ENCODE measurements around the gene FOXP2. TPM values are rescaled to one million over a fixed set of nuclear protein-coding genes. Genes with fewer than 3 reads are reported as not detected.
"Not testable (repeated sequence)": the region's sequence is repeated elsewhere in the genome, so short reads cannot be mapped to it uniquely, and the experiment has no call there.

The FOXP2 gene
- total RNA-seq, 4 donors from 2014 or later = 42.3 to 83.7 (median 50.7) TPM

DNA sequence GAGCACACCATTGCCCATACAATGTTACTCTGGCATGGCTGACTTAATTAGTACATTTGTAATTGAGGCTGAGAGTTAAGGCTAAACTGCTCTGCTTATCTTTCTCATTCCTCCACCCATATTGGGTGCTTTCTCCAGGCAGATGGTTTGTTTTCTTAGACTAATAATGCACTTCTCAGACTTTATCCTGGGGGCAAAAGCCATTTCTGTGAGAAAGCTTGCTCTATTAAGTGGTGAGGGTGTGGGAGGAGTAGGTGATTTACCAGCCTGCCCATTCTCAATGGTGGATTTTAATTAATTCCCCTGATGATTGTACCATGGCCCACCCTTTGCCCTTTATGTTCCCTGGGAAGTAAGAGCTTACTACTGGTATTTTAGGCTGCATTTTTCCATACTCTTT, 174.8 kb downstream of the FOXP2 start:
- H3K36me3 ChIP-seq = no peaks in the 10 kb centered on the region
- no peaks in the 10 kb centered on the region for H3K27me3 ChIP-seq
- H3K9me3 ChIP-seq = no peaks in the 10 kb centered on the region
- H3K4me1 ChIP-seq = no peaks in the 10 kb centered on the region
- H3K4me3 ChIP-seq = no peak overlapping the region
- no peak overlapping the region for H3K27ac ChIP-seq
- no peak for ATAC-seq
- no peak for TF ChIP-seq POLR2A (IDR thresholded peaks at IDR 0.05)
- TF ChIP-seq, protein P1, sequence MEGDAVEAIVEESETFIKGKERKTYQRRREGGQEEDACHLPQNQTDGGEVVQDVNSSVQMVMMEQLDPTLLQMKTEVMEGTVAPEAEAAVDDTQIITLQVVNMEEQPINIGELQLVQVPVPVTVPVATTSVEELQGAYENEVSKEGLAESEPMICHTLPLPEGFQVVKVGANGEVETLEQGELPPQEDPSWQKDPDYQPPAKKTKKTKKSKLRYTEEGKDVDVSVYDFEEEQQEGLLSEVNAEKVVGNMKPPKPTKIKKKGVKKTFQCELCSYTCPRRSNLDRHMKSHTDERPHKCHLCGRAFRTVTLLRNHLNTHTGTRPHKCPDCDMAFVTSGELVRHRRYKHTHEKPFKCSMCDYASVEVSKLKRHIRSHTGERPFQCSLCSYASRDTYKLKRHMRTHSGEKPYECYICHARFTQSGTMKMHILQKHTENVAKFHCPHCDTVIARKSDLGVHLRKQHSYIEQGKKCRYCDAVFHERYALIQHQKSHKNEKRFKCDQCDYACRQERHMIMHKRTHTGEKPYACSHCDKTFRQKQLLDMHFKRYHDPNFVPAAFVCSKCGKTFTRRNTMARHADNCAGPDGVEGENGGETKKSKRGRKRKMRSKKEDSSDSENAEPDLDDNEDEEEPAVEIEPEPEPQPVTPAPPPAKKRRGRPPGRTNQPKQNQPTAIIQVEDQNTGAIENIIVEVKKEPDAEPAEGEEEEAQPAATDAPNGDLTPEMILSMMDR (IDR thresholded peaks at IDR 0.05) = no peak
- no peak for TF ChIP-seq EP300 (IDR thresholded peaks at IDR 0.05)
- no peak for TF ChIP-seq POLR2AphosphoS5 (IDR thresholded peaks at IDR 0.05)

DNA sequence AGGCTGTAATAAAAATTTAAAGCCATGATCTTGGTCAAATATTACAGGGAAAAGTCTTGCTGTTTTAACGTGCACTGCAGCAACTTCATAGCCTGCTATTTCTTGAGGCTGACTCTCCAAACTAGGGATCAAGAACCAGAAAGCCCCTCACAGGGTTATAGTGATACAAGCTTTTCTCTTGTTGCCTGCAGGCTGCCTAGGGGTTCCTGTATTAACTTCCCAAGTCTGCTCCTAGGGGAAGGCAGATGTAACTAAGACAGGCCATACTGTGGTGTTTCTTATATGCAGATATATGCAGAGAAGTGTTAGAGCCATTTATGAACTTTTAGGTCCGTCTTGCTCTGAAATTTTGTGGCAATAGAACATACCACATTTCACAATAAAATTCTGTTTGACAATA, 175.7 kb downstream of the FOXP2 start:
- no peak overlapping the region for H3K27ac ChIP-seq
- no peak overlapping the region for H3K4me3 ChIP-seq
- no peaks in the 10 kb centered on the region for H3K4me1 ChIP-seq
- H3K36me3 ChIP-seq = no peaks in the 10 kb centered on the region
- TF ChIP-seq POLR2AphosphoS5 (IDR thresholded peaks at IDR 0.05) = no peak
- TF ChIP-seq POLR2A (IDR thresholded peaks at IDR 0.05) = no peak
- TF ChIP-seq EP300 (IDR thresholded peaks at IDR 0.05) = no peak
- TF ChIP-seq, protein P1 (IDR thresholded peaks at IDR 0.05) = no peak
- no peaks in the 10 kb centered on the region for H3K27me3 ChIP-seq
- WGBS, 2 donors (ENCODE audit: low coverage in 1 of 2) = 55 to 79% methylated on average over 2 of the region's 2 CpGs
- no peak for ATAC-seq
- H3K9me3 ChIP-seq = no peaks in the 10 kb centered on the region

DNA sequence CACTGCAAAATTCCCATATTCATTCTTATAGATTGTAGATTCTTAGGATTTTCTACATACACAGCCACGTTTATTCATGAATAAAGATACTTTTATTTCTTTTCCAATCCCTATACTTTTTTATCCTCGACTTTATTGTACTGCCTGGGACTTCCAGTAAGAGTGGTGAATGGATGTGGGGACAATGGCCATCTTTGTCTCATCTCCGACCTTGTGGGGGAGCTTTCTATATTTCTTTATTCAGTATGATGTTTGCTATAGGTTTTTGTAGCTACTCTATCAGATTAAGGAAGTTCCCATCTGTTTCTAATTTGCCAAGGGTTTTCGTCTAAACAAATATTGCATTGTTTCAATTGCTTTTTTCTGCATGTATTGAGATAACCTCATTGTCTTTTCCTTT, 184.3 kb downstream of the FOXP2 start:
- Histone ChIP-seq H3K9me3 (no peaks in the 10 kb centered on the region), H3K27ac (no peak overlapping the region), H3K4me3 (no peak overlapping the region), H3K27me3 (no peaks in the 10 kb centered on the region), H3K4me1 (no peaks in the 10 kb centered on the region), H3K36me3 (no peaks in the 10 kb centered on the region)
- TF ChIP-seq, protein P1 (IDR thresholded peaks at IDR 0.05) = no peak
- TF ChIP-seq POLR2A (IDR thresholded peaks at IDR 0.05) = no peak
- TF ChIP-seq EP300 (IDR thresholded peaks at IDR 0.05) = no peak
- TF ChIP-seq POLR2AphosphoS5 (IDR thresholded peaks at IDR 0.05) = no peak
- WGBS, 2 donors (ENCODE audit: low coverage in 1 of 2) = 84 to 88% methylated on average over 4 of the region's 4 CpGs
- no peak for ATAC-seq

DNA sequence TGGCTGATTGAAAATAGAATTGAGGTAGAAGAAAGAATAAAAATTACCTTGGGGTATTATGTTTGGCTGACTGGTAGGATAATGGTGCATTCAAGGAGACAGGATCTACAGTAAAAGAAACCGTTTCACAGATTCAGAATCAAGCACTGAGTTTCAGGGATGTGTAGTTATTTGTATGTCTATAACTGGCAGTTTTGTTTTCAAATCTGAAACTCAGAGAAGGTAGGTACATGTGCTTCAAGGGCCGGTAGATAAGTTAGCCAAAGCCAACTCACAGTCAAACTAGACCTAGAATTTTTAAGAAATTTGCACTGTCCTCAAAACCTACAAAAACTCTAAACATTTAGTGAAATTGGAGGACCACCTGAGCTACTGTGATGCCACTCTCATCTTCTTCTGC, 191.5 kb downstream of the FOXP2 start:
- H3K36me3 ChIP-seq = no peaks in the 10 kb centered on the region
- H3K4me3 ChIP-seq = no peak overlapping the region
- H3K27me3 ChIP-seq = no peaks in the 10 kb centered on the region
- H3K9me3 ChIP-seq = no peaks in the 10 kb centered on the region
- no peak for ATAC-seq
- TF ChIP-seq, protein P1 (IDR thresholded peaks at IDR 0.05) = no peak
- TF ChIP-seq EP300 (IDR thresholded peaks at IDR 0.05) (no peak), POLR2AphosphoS5 (IDR thresholded peaks at IDR 0.05) (no peak), POLR2A (IDR thresholded peaks at IDR 0.05) (no peak)
- 83 to 93% methylated on average over 2 of the region's 2 CpGs for WGBS, 2 donors (ENCODE audit: low coverage in 1 of 2)
- H3K27ac ChIP-seq = no peak overlapping the region
- no peaks in the 10 kb centered on the region for H3K4me1 ChIP-seq

DNA sequence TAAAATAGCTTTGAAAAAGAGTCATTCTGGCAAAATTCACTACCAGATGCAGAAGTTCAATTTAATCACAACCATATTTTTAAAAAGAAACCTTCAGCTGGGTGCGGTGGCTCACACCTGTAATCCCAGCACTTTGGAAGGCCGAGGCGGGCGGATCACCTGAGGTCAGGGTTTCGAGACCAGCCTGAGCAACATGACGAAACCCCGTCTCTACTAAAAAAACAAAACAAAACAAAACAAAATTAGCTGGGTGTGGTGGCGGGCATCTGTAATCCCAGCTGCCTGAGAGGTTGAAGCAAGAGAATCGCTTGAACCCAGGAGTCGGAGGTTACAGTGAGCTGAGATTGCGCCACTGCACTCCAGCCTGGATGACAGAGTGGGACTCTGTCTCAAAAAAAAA, 194.2 kb downstream of the FOXP2 start:
- not testable (repeated sequence) for H3K9me3 ChIP-seq, H3K36me3 ChIP-seq, ATAC-seq, H3K4me3 ChIP-seq, H3K27me3 ChIP-seq, H3K27ac ChIP-seq, H3K4me1 ChIP-seq
- 93 to 96% methylated on average over 5 to 11 of the region's 11 CpGs for WGBS, 2 donors (ENCODE audit: low coverage in 1 of 2)

DNA sequence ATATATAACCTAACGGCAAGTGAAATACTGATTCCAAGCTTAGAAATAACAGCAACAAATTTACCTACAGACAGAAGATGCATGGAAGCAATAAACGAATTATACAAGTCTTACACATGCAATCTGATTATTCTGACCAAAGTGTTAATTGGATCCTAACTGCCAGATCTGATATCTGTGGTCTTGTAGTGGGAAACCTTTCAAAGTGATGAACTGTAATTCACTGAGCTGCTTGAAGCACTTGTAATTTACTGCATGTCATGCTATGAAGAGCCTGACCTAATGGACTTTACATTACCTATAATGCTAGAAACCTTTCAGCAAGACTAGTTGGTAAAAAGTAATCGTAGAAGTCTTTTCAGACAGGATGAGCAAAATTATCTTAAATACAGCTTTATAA, 205.6 kb downstream of the FOXP2 start:
- H3K9me3 ChIP-seq = no peaks in the 10 kb centered on the region
- H3K36me3 ChIP-seq = no peaks in the 10 kb centered on the region
- ATAC-seq = no peak
- no peak overlapping the region for H3K4me3 ChIP-seq
- no peaks in the 10 kb centered on the region for H3K27me3 ChIP-seq
- H3K4me1 ChIP-seq = peaks cover 0 to 17% (median 2%) of the 10 kb centered on the region in 3 donors
- TF ChIP-seq POLR2AphosphoS5 (IDR thresholded peaks at IDR 0.05) (no peak), EP300 (IDR thresholded peaks at IDR 0.05) (no peak), POLR2A (IDR thresholded peaks at IDR 0.05) (no peak)
- TF ChIP-seq, protein P1 (IDR thresholded peaks at IDR 0.05) = no peak
- no peak overlapping the region for H3K27ac ChIP-seq
- WGBS, 2 donors (ENCODE audit: low coverage in 1 of 2) = 72 to 77% methylated on average over 3 of the region's 3 CpGs

Measured in gastroesophageal sphincter (tissue), 4 donors.